DMS153 (cell line): ENCODE results near the gene ANKRD36B.
"Not testable (repeated sequence)": the region's sequence is repeated elsewhere in the genome, so short reads cannot be mapped to it uniquely, and the experiment has no call there.

Source experiments
- DNase-seq: peaks from one replicate; lab custom pipeline; 2025; lab: John Stamatoyannopoulos, UW

ANKRD36B gene

DNA sequence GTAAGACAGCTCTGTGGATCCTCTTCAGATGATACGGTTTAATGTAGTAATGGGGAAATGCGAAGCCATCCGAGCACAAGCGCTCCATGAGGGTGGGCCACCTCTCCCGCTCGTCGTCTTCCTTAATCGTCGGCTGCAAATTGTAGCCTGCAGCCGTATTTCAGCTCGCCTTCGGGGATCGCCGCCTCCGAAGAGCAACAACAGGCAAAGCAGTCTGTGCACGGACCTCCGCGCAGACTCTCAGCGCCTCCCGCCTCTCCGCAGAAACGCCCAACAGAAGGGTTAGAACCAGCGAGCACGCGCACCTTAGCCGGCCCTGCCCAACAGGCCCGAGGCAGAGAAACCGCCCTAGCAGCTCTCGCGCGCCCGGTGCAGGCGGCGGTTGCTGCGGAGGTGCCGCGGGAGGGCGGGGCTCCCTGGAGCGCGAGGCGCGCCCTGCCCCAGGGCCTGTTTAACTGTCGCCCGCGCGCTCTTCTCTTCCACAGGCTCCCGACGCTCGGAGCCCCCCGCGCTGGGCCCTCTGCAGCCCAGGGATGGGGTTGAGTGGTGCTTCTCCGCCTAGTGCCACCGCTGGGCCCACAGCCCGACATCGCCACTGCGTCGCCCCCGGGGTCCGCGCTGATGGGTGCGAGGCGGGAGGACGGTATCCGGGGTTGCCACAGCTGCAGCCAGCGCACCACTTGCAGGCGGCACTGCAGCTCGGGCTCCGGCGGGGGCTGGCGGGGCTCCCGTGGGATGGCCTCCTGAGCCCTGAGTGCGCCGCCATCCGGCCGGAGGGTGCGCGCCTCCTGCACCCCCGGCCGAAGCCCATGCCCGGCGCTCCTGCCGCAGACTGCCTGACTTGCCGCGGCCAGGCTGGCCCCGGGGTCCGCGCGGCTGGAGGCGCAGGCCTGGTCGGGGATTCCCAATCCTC, at the start of gene ANKRD36B:
ANKRD36B (minus strand) TSS at position 280 of the 913 bp plus-strand sequence; CDS start at position 88, 192 bp downstream.
- not testable (repeated sequence) for DNase-seq

GRCh38 chr2:97626049-97626430, 36.4 kb upstream of the ANKRD36B start:
- DNase-seq: not testable (repeated sequence)

GRCh38 chr2:97625354-97626048, 35.8 kb upstream of the ANKRD36B start:
- not testable (repeated sequence) for DNase-seq

DNA sequence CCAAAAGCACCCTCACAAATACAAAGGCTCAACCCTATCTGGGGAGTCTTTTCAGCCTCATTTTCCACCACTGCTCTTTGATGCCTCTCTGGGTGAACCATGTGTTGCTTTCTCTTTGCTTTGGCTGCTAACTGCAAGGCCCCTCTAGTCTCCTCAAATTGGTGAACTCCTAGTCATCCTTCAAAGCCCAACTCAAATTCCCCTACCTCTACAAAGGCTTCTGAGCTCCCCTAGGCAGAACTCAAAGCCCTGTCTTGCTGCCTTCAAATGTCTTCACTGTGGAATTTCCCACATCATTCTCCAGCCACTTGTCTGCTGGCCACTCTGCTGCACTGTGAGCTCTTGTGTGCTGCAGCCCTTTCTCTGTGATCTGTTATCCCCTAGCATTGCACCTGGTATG, 33.3 kb upstream of the ANKRD36B start:
- DNase-seq: not testable (repeated sequence)

GRCh38 chr2:97620492-97620891, 30.8 kb upstream of the ANKRD36B start:
- DNase-seq: not testable (repeated sequence)

DNA sequence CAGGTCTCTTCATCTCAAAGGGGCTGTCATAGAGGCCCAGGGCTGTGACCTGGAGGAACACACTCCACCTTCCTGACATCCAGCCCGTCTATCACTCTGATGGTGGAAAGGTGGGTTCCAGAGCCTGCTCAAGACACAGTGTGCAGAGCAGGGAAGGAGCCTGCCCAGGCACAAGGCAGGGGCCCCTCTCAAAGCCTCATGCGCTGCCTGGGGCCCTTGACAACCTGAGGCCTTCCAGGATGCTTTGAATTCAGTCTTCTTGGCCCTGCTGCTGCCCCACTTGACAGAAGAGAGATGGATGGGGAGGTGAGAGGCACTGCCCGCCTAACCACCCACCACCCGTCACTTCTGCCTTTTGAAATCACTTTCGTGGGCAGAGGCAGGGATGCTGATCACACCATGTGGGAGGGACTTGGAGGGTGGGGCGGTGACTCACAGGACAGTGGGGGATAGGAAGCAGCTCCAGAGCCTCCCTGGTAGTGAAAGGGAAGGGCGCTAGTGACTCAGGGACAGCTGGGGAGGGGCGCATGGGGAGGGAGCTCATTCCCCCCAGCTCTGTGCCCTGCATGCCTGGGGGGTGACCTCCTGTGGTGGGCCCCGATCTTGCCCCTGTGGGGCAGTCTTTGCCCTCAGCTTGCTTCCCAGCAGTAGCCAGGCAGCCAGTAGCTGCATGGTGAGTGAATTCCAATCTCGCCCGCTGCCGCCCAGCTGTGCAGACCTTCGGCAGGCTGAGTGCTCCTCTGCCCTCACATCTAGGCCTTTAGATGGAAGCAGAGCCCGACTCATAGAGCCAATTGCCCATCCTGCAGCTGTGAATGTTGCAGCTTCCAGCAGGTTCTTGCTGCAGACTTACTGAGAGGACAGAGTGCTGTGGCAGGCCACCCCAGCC, 29.5 kb upstream of the ANKRD36B start:
- DNase-seq: not testable (repeated sequence)

DNA sequence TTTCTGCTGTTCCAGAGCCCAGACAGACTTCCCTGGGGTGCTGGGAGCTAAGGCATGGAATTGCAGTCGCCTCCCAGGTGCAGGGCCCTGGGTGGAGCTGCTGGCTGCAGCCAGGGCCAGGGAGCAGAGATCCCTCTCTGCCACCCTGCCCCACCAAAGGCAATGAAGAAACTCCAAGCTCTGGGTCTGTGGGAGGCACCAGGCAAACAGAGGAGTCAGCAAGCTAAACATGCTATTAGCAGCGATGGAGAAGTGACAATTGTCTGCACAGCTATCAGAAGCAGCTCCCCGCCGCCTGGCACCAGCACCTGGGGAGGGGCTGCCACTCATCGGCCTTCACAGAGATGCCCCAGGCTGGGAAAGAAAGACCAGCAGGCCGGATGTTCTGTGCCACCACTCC, 28.2 kb upstream of the ANKRD36B start:
- no peak for DNase-seq

GRCh38 chr2:97615746-97616145, 26.1 kb upstream of the ANKRD36B start:
- DNase-seq: not testable (repeated sequence)

DNA sequence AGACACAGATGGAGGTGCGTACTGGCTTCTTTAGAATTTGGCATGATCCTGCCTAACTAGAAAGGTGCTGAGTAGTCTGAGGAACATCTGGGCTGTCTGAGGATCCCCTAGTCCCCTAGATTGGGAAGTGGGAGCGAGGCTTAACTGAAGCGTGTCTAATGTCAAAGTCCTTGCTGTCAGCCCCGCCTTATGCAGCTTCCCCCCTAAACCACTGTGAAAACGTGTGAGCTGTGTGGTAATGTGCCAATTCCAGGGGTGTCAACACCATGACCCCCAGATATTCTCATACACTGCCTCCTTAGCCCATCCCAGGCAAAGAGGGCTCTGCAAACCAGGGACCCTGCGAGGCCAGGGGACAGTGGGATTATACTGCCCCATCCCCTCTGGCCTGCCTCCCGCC, 22.2 kb upstream of the ANKRD36B start:
- DNase-seq: not testable (repeated sequence)

DNA sequence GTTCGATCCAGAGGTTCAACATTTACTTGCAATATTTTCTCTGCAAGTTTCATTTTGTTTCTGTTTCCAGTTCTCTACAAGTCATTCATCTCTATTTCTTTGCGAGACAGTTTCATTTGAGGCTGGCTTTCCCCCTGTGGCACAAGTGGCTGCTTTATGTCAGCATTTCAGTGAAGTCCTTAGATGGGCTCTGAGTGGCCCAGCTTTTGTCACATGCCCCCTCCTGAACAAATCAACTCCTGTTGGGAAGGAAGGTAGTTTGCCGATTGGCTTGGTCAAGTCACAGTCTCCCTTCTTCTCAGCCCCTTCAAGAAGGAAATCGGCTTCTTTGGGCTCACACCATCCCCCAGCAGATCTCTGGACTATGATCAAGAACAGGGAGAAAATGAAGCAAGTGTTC, 19.1 kb upstream of the ANKRD36B start:
- DNase-seq: not testable (repeated sequence)

DNA sequence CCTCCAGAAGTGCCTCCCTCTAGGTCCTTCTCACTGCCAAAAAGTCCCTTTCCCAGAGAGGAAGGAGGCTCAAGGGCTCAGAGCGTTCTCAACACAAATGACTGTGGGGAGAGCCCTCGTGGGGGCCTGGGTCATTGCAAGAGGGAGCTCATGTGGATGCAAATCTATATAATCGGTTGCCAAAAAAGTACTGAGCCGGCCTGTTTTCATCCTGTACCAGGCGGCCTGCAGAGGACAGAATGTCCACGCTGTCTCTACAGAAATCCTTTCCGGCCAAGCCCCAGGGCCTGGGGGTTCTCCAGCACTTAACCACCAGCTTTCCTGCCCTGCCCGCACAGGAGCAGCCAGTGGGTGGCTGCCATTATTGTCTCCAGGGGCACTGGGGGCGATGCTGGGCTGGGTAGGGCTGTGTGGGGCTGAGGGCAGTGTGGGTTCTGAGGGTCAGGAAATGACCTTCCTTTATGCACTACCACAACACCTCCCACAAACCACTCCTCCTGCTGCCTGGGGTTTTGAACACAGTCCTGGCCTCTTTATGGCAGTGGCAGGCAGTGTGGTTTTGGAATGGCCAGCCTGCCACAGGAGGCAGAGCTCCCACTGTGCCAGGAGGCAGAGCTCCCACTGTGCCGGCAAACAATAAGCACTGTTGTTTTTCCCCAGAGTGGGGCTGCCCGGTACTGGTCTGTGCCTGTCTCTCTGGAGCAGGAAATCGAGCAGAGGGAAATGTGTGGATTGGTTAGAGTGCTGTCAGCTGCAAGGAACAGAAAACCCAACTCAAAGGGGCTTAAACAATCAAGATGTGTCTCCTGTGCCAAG, 16.1 kb upstream of the ANKRD36B start:
- DNase-seq: not testable (repeated sequence)

- not testable (repeated sequence) for DNase-seq
Measured at GRCh38 chr2:97605109-97605508, 15.4 kb upstream of the ANKRD36B start.

GRCh38 chr2:97601537-97601936, 11.9 kb upstream of the ANKRD36B start:
- not testable (repeated sequence) for DNase-seq

DNA sequence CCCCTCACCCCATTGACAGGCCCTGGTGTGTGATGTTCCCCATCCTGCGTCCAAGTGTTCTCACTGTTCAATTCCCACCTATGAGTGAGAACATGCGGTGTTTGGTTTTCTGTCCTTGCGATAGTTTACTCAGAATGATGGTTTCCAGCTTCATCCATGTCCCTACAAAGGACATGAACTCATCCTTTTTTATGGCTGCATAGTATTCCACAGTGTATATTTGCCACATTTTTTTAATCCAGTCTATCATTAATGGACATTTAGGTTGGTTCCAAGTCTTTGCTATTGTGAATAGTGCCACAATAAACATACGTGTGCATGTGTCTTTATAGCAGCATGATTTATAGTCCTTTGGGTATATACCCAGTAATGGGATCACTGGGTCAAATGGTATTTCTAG, 6.5 kb upstream of the ANKRD36B start:
- DNase-seq: not testable (repeated sequence)

GRCh38 chr2:97593520-97593919, 3.8 kb upstream of the ANKRD36B start:
- not testable (repeated sequence) for DNase-seq

DNA sequence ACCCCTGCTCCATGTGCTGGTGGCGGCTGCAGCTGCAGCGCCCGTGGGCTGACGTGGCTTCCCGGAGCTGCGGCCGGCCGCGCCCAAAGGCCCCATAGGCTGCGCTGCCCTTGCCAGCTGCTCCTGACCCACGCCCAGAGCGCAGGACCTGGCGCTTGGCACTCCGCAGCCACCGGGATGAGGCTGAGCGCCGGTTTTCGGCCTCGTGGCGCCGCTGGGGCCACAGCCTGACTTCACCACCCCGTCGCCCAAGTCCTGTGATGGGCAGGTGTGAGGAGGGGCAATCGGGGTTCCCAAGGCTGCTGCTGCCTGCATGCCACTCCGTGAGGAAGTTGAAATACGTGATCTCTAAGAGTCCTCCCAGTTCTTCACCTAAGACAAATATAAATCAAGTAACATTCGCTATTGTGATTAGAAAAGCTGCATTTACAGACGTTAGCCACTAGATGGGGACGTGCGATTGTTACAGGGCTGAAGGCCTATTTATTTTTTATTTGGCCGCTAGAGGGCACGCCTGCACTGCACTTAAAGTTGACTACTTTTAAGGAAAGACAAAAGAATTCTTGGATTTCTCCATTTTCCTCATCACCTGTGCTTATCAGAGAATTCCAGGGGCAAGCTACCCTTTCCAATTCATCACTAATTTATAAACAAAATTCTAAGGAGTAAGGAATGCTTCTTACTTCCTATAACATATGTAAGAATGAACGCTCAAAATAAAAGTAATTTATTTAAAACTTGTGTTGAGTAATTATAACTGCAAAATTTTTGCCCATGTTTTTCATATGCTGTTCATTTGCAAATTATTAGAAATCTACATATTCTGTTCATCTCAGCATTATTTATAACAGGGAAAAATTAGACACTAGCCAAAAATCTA, 1.1 kb upstream of the ANKRD36B start:
- not testable (repeated sequence) for DNase-seq

- not testable (repeated sequence) for DNase-seq
Measured at GRCh38 chr2:97589257-97589597, 450 bp downstream of the ANKRD36B start.

DNA sequence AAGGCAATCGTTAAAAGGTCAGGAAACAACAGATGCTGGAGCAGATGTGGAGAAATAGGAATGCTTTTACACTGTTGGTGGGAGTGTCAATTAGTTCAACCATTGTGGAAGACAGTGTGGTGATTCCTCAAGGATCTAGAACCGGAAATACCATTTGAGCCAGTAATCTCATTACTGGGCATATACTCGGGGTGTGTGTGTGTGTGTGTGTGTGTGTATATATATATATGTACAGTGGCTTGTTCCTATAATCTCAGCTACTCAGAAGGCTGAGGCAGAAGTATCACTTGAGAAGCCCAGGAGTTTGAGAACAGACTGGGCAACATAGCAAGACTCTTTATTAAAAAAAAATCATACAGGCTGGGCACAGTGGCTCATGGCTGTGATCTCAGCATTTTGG, 24.0 kb downstream of the ANKRD36B start:
- not testable (repeated sequence) for DNase-seq

DNA sequence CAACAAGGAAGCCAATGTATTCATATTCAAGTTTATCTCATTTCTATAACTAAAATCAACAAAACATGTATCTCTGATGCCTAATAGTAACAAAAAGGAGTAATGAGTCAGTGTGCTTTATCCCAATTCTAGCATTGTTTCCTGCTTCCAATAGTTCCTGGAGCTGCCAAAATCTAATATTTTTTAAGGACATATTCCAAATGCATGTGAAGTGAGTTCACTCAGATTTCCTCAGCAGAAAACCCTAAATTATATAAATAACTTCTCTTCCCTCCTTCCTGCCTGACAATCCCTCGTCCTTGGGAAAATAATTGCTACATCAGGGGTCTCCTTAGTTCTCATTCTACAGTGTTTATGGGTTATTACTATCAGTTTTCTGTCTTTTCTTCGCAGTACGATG, 37.3 kb downstream of the ANKRD36B start:
- not testable (repeated sequence) for DNase-seq

DNA sequence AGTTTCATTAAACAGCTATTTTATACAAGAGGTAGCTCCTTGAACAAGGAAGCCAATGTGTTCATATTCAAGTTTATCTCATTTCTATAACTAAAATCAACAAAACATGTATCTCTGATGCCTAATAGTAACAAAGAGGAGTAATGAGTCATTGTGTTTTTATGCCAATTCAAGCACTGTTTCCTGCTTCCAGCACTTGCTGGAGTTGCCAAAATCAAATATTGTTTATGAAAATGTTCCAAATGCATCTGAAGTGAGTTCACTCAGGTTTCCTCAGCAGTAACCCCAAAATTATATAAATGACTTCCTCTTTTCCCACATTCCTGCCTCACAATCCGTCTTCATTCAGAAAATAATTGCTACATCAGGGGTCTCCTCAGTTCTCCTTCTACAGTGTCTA, 39.2 kb downstream of the ANKRD36B start:
- not testable (repeated sequence) for DNase-seq
